GM20000 (cell line): Measurements from ENCODE around the gene RHBG.
A peak's percentile ranks its signal among the peaks of the same experiment; 100 is the strongest.

Experiments used
- DNase-seq: peaks from one replicate; pipeline ENCODE4 v3.0.0; 2012; ENCODE audit warnings: low spot score
- TF ChIP-seq, protein P1 (sequence below): IDR thresholded peaks from 2 replicates; pipeline ENCODE4 v1.5.1; 2012; ENCODE audit warnings: mild to moderate bottlenecking, control low read depth; ENCODE audit errors: extremely low read depth, missing control alignments

The RHBG gene

GRCh38 chr1:156418416-156419070, 49.5 kb downstream of the RHBG start:
- no peak for DNase-seq
- TF ChIP-seq, protein P1, sequence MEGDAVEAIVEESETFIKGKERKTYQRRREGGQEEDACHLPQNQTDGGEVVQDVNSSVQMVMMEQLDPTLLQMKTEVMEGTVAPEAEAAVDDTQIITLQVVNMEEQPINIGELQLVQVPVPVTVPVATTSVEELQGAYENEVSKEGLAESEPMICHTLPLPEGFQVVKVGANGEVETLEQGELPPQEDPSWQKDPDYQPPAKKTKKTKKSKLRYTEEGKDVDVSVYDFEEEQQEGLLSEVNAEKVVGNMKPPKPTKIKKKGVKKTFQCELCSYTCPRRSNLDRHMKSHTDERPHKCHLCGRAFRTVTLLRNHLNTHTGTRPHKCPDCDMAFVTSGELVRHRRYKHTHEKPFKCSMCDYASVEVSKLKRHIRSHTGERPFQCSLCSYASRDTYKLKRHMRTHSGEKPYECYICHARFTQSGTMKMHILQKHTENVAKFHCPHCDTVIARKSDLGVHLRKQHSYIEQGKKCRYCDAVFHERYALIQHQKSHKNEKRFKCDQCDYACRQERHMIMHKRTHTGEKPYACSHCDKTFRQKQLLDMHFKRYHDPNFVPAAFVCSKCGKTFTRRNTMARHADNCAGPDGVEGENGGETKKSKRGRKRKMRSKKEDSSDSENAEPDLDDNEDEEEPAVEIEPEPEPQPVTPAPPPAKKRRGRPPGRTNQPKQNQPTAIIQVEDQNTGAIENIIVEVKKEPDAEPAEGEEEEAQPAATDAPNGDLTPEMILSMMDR, result no peak

GRCh38 chr1:156419854-156420204, 50.8 kb downstream of the RHBG start:
- peak; percentile 75 for DNase-seq
- TF ChIP-seq, protein P1, result peak; percentile 45

DNA sequence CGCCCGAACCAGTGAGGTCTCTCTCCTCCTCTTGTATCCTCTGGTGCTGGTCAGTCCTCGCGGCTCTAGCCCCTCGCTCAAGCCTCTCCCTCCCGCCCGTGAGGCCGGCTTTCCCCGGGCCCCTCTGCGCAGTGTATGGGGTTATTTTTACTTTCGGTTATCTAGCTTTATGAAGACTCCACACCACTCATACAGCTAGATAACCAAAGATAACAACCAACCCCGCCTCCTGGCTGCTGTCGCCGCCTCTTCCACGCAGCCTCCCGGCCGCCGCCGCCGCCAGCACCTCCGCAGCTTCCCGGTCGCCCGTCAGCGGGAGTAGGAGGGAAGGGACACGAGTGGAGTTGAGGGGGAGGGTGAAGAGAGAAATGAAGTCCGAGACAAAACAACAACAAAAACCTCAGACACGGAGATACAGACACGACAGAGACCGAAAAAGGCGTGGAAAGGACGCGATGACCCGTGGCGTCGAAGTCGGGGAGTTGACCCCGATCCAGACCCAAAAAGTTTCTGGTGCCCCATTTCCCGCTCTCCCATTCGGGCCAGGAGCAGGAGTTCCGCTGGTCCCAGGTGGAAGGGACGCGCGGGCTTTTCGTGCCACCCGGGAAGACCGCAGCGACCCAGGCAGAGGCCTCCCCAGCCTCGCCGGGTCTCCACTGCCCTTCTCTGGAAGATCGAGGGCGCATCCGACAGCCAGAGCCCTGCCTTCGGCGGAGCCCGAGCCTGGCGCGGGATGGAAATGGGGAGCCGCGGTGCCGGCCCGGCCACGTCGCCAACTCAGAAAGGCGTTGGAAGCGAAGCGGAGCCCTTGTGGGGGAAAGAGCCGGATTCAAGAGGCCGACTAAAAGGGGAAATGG, 51.4 kb downstream of the RHBG start:
- TF ChIP-seq, protein P1, result no peak
- peak; percentile 80 for DNase-seq

DNA sequence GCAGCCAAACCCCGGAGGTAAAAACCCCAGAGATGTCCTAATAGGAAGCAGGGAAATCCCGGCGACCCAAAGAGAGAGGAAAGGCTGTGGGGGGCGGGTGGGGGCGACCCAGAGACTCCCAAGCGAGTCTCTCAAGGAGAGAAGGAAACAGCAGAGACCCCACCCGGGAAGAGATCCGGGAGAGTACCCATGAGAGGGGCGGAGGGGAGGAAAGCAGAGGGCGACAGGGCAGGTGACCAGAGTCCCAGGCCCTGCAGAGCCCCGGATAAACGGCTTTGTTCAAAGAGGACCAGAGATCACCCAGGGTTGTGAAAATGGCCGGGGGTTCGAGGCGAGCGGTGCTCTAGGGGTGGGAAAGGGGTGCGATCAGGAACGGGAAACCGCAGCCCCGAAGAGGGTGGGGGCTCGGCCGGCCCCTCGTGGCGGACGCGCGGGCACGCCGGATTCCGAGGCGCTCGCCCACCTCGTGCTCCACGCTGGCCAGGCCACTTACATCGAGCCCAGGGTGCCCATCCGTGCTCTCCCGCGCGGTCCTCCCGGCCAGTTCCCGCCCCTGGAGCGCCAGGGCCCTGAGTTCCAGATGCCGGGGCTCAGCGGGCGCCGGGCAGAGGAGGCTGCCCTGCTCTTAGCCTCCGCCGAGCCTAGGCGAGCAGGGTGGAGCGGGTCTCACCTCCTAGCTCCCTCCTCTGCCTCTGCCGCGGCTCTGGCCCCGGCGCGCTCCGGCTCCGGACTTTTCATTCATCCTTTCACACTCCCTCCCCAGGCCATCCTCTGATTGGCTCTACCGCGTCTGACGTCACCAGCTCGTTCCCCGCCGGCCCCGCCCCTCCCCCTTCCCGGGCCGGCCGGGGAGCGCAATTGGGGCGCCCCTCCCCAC, 52.3 kb downstream of the RHBG start:
- TF ChIP-seq, protein P1, result no peak
- DNase-seq, result peak; percentile 96

GRCh38 chr1:156421939-156422601, 53.1 kb downstream of the RHBG start:
- TF ChIP-seq, protein P1, result no peak
- DNase-seq, result no peak

DNA sequence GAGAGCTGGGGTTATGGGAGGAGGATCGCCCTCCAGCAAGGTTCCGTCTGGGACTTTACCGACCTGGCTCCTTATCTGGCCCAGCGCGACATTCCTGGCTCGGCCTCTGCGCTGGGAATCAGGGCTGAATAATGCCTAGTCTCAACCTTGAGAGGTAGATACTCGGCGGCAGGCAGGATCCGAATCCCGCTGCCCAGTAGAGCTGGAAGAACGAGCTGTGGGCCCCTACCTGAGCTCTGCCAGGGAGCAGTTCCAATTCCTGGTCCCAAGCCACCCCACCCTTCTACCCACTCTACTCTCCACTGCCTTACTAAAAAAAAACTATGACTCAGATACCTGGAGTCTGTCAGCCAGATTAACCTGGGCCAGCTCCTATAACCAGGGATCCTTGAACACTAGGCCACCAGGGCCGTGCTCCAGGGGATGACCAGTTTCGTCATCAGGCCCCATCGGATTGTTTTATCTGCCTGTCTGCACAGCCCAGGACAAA, 53.6 kb downstream of the RHBG start:
- DNase-seq, result no peak

More for the DNA sequence above, 53.6 kb downstream of the RHBG start:
- TF ChIP-seq, protein P1, result no peak
